CD4-positive, alpha-beta T cell treated with Interferon alpha-2 for 1 hour (primary cell): Measurements from ENCODE around the gene ZNG1E.
"Not testable (repeated sequence)": the region's sequence is repeated elsewhere in the genome, so short reads cannot be mapped to it uniquely, and the experiment has no call there.

Source experiments
- DNase-seq, 2 donors: peaks; one replicate each; pipeline ENCODE4 v3.0.0-alpha.2; 2020 to 2022

ZNG1E gene

DNA sequence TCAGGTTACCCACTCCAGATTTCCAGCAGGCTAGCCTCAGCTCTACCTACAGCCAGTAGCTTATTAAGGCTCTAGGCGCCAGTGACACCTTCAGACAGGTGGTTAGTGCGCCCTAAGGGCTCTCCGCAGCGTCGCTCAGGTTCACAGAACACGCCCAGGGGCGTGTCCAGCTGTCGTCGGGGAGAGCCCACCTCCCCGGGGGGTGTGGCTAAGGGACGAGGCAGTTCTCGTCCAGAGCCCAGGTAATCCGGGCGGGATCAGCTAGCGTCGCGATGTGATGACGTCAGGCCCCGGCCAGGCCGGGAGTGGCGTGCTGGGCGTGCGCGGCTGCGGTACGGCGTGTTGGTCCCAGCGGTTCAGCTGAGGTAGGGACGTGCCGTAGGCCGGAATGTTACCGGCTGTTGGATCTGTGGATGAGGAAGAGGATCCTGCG, at the start of gene ZNG1E:
Gene ZNG1E, plus strand, starts transcription at position 340 of the 433 bp plus-strand sequence. Its CDS starts 49 bp downstream, at position 389.
- DNase-seq = peak; percentile 84 to 87

DNA sequence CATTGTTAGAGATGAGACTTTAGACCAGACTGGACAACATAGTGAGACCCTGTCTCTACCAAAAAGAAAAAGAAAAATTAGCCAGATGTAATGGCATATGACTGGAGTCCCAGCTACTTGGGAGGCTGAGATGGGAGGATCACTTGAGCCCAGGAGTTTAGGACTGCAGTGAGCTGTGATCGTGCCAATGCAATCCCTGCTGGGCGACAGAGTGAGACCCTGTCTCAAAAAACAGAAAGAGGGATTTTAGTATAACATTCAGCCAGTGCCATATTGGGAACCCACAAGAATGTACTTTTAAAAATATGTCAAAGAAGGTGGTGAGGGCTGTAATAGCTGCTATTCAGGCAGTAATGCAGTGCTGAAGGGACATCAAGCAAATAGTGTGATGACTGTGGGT, 2.1 kb upstream of the ZNG1E start:
- DNase-seq = not testable (repeated sequence)

GRCh38 chr9:65675018-65675417, 710 bp upstream of the ZNG1E start:
- DNase-seq = peak in 1 of 2 donors; percentile 8

GRCh38 chr9:65676389-65676788, 661 bp downstream of the ZNG1E start:
- DNase-seq = peak; percentile 20 to 59

- not testable (repeated sequence) for DNase-seq
These were observed 2.8 kb downstream of the ZNG1E start for GRCh38 chr9:65678533-65678932.

DNA sequence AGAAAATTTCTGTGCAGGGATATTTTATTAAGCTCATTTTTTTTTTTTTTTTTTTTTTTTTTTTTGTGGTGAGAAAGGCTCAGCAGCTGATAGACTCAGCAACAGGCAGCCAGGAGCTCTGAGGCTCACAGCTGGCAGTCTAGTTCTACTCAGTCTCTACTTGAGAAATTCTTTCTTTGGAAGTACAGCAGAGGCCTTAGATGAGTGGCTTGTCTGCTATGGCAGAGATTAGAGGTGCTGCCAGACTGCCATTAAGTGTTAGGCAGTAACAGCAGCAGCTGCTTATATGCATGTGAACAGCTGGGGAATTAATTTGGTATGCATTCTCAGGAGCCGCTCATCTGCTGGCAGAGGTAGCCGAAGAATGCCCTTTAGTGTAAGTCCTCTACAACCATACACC, 27.8 kb downstream of the ZNG1E start:
- DNase-seq = not testable (repeated sequence)

- DNase-seq = not testable (repeated sequence)
These were observed 38.7 kb downstream of the ZNG1E start for GRCh38 chr9:65714445-65714844.

DNA sequence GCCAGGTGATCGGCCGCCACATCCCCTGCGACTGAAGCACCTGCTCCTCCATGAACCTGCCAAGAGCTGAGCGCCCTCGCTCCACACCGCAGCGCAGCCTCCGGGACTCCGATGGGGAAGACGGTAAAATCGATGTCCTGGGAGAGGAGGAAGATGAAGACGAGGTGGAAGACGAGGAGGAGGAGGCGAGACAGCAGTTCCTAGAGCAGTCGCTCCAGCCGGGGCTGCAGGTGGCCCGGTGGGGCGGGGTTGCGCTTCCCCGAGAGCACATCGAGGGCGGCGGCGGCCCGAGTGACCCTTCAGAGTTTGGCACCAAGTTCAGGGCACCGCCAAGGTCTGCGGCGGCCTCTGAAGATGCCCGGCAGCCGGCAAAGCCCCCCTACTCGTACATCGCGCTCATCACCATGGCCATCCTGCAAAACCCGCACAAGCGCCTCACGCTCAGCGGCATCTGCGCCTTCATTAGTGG, 61.4 kb downstream of the ZNG1E start, which contains the start of gene FOXD4L4:
Gene FOXD4L4, plus strand, starts transcription at position 51 of the 469 bp plus-strand sequence. Its CDS starts 0 bp downstream, at position 51.
- not testable (repeated sequence) for DNase-seq

GRCh38 chr9:65738133-65738532, 62.4 kb downstream of the ZNG1E start:
- DNase-seq = not testable (repeated sequence)
